Neuronal stem cell (in vitro differentiated cells): Measurements from ENCODE around the gene CAMK1.

ENCODE experiments used
- DNase-seq: peaks from one replicate; pipeline ENCODE4 v3.0.0-alpha.2; 2013; ENCODE audit warnings: low spot score
- H2AFZ ChIP-seq: one replicate; pipeline ENCODE4 v1.6.1; 2013; ENCODE audit warnings: mild to moderate bottlenecking, low read length, inconsistent platforms
- H2AK5ac ChIP-seq: 2 replicates; pipeline ENCODE4 v1.6.1; 2013; ENCODE audit warnings: low read depth, mild to moderate bottlenecking, inconsistent platforms, low read length, moderate library complexity, mixed read lengths
- H2BK120ac ChIP-seq: 2 replicates; pipeline ENCODE4 v1.6.1; 2013; ENCODE audit warnings: low read depth, mild to moderate bottlenecking, inconsistent platforms, low read length, moderate library complexity, mixed read lengths
- H2BK12ac ChIP-seq: one replicate; pipeline ENCODE4 v1.6.1; 2013; ENCODE audit warnings: low read length, inconsistent platforms
- H2BK15ac ChIP-seq: 2 replicates; pipeline ENCODE4 v1.6.1; 2013; ENCODE audit warnings: mild to moderate bottlenecking, low read length, inconsistent platforms, mixed read lengths
- H2BK5ac ChIP-seq: one replicate; pipeline ENCODE4 v1.6.1; 2013; ENCODE audit warnings: inconsistent platforms, mild to moderate bottlenecking, low read length, moderate library complexity
- H3K14ac ChIP-seq: one replicate; pipeline ENCODE4 v1.6.1; 2013; ENCODE audit warnings: low read length, inconsistent platforms
- H3K18ac ChIP-seq: 2 replicates; pipeline ENCODE4 v1.6.1; 2013; ENCODE audit warnings: low read length, inconsistent platforms
- H3K23ac ChIP-seq: 2 replicates; pipeline ENCODE4 v1.6.1; 2013; ENCODE audit warnings: low read depth, mild to moderate bottlenecking, mixed read lengths, low read length, inconsistent platforms; ENCODE audit not compliant: poor library complexity
- H3K27ac ChIP-seq: replicated peaks from 3 replicates; pipeline ENCODE4 v1.5.1; 2013; ENCODE audit warnings: low read length, inconsistent platforms
- H3K27me3 ChIP-seq, 3 experiments: 2 replicates each; pipeline ENCODE4 v1.6.1; 2013; ENCODE audit warnings: low read length in 3 of 3, mild to moderate bottlenecking in 2 of 3, inconsistent platforms in 1 of 3, low read depth in 1 of 3, mixed read lengths in 1 of 3, moderate library complexity in 1 of 3; ENCODE audit not compliant: control insufficient read depth in 3 of 3, insufficient read depth in 3 of 3
- H3K36me3 ChIP-seq, 2 donors: replicated peaks in 1 of 2; 2 replicates each; pipeline ENCODE4 v1.6.1; 2013; ENCODE audit warnings: low read length in 2 of 2; ENCODE audit not compliant: control insufficient read depth in 2 of 2, insufficient read depth in 2 of 2
- H3K4ac ChIP-seq: 2 replicates; pipeline ENCODE4 v1.6.1; 2013; ENCODE audit warnings: inconsistent platforms, mild to moderate bottlenecking, low read length, moderate library complexity
- H3K4me1 ChIP-seq, 2 donors: 1 replicate in 1 of 2; 2 replicates in 1 of 2; pipeline ENCODE4 v1.6.1; 2013; ENCODE audit warnings: low read length in 2 of 2, low read depth in 1 of 2; ENCODE audit not compliant: control insufficient read depth in 2 of 2, insufficient read depth in 1 of 2
- H3K4me2 ChIP-seq: one replicate; pipeline ENCODE4 v1.6.1; 2013; ENCODE audit warnings: mild to moderate bottlenecking, low read length, inconsistent platforms; ENCODE audit not compliant: insufficient read depth, poor library complexity, severe bottlenecking
- H3K4me3 ChIP-seq, 2 donors: 2 replicates each; pipeline ENCODE4 v1.5.1; 2013; ENCODE audit warnings: low read length in 2 of 2, mild to moderate bottlenecking in 2 of 2, inconsistent platforms in 1 of 2, moderate library complexity in 1 of 2
- H3K79me1 ChIP-seq: one replicate; pipeline ENCODE4 v1.6.1; 2013; ENCODE audit warnings: low read depth, mild to moderate bottlenecking, inconsistent platforms, low read length, moderate library complexity
- H3K9ac ChIP-seq: one replicate; pipeline ENCODE4 v1.6.1; 2013; ENCODE audit warnings: mild to moderate bottlenecking, low read depth, low read length, inconsistent platforms; ENCODE audit not compliant: poor library complexity
- H3K9me3 ChIP-seq, 2 donors: replicated peaks in 1 of 2; 2 replicates each; pipeline versions ENCODE3 to v1.6.1; 2013; ENCODE audit warnings: low read length in 2 of 2, mild to moderate bottlenecking in 2 of 2, inconsistent platforms in 1 of 2, low read depth in 1 of 2, mixed read lengths in 1 of 2, moderate library complexity in 1 of 2; ENCODE audit not compliant: control insufficient read depth in 2 of 2, insufficient read depth in 1 of 2
- H4K8ac ChIP-seq: one replicate; pipeline ENCODE4 v1.6.1; 2013; ENCODE audit warnings: low read depth, mild to moderate bottlenecking, inconsistent platforms, low read length, moderate library complexity
- H4K91ac ChIP-seq: one replicate; pipeline ENCODE4 v1.6.1; 2013; ENCODE audit warnings: low read length, low read depth, mild to moderate bottlenecking, inconsistent platforms; ENCODE audit not compliant: poor library complexity
- WGBS, 2 donors: extraction: QIAGEN DNeasy Blood & Tissue Kit; methylation state at CpG; one replicate each; pipeline ENCODE4 v1.1.7; 2013; ENCODE audit warnings: missing lambda C conversion rate in 2 of 2, mixed read lengths in 1 of 2; ENCODE audit not compliant: insufficient read length in 2 of 2, insufficient replicate concordance in 1 of 2; ENCODE audit errors: extremely low coverage in 2 of 2; 5-methylcytosine and 5-hydroxymethylcytosine counted together

Gene CAMK1

GRCh38 chr3:9742560-9742959, 27.2 kb downstream of the CAMK1 start:
- Histone ChIP-seq H3K4me2 (no peak overlapping the region), H3K18ac (no peak overlapping the region), H3K79me1 (no peaks in the 10 kb centered on the region), H2BK12ac (no peak overlapping the region), H2BK15ac (no peak overlapping the region), H2AFZ (no peak overlapping the region), H3K27ac (no peak overlapping the region), H2BK120ac (no peak overlapping the region), H4K91ac (no peak overlapping the region), H3K9me3 (no peaks in the 10 kb centered on the region), H3K9ac (no peak overlapping the region), H3K27me3 (no peaks in the 10 kb centered on the region), H2BK5ac (no peak overlapping the region), H3K23ac (no peak overlapping the region), H3K4me3 (no peak overlapping the region), H3K36me3 (peaks cover 86 to 100% of the 10 kb centered on the region in 2 donors), H3K4me1 (no peaks in the 10 kb centered on the region), H2AK5ac (no peak overlapping the region), H3K14ac (no peak overlapping the region), H3K4ac (no peak overlapping the region), H4K8ac (no peak overlapping the region)
- DNase-seq: no peak
- WGBS, 2 donors: no CpG with 5 or more reads among the region's 1 CpG

GRCh38 chr3:9739181-9739580, 30.6 kb downstream of the CAMK1 start:
- Histone ChIP-seq H3K9me3 (no peaks in the 10 kb centered on the region), H2BK5ac (no peak overlapping the region), H4K8ac (no peak overlapping the region), H3K18ac (no peak overlapping the region), H3K27me3 (no peaks in the 10 kb centered on the region), H2BK12ac (no peak overlapping the region), H3K4me2 (no peak overlapping the region), H2BK120ac (no peak overlapping the region), H3K4ac (no peak overlapping the region), H3K9ac (no peak overlapping the region), H3K4me3 (peak overlapping the region in 1 of 2 donors; percentile 32), H3K27ac (no peak overlapping the region), H3K14ac (no peak overlapping the region), H2AK5ac (no peak overlapping the region), H2BK15ac (no peak overlapping the region), H3K23ac (peak overlapping the region; percentile 6), H3K4me1 (no peaks in the 10 kb centered on the region), H2AFZ (no peak overlapping the region), H4K91ac (no peak overlapping the region), H3K79me1 (no peaks in the 10 kb centered on the region), H3K36me3 (peaks cover 74 to 99% of the 10 kb centered on the region in 2 donors)
- DNase-seq: no peak
- whole genome bisulfite sequencing, 2 donors: no CpG with 5 or more reads among the region's 15 CpGs

GRCh38 chr3:9736831-9737230, 32.9 kb downstream of the CAMK1 start:
- no peak for DNase-seq
- H3K36me3 ChIP-seq: peaks cover 59 to 88% of the 10 kb centered on the region in 2 donors

GRCh38 chr3:9732740-9733115, 37.0 kb downstream of the CAMK1 start:
- no peaks in the 10 kb centered on the region for H3K27me3 ChIP-seq
- H3K4me3 ChIP-seq: peak overlapping the region; percentile 93 to 98
- no peak overlapping the region for H3K14ac ChIP-seq
- H3K4me2 ChIP-seq: peak overlapping the region; percentile 95
- H3K23ac ChIP-seq: peak overlapping the region; percentile 52
- H3K4me1 ChIP-seq: peaks cover 7 to 12% of the 10 kb centered on the region in 2 donors
- H3K9me3 ChIP-seq: no peaks in the 10 kb centered on the region
- WGBS, 2 donors: no CpG with 5 or more reads among the region's 7 CpGs
- H4K8ac ChIP-seq: peak overlapping the region; percentile 53
- peak overlapping the region; percentile 95 for H3K9ac ChIP-seq
- H3K27ac ChIP-seq: no peak overlapping the region
- DNase-seq: no peak
- no peak overlapping the region for H2BK120ac ChIP-seq
- H2AFZ ChIP-seq: no peak overlapping the region
- peak overlapping the region; percentile 19 for H3K18ac ChIP-seq
- H3K4ac ChIP-seq: no peak overlapping the region
- no peak overlapping the region for H2BK5ac ChIP-seq
- H2BK12ac ChIP-seq: no peak overlapping the region
- H2BK15ac ChIP-seq: no peak overlapping the region
- peak overlapping the region; percentile 70 for H2AK5ac ChIP-seq
- no peak overlapping the region for H4K91ac ChIP-seq
- H3K79me1 ChIP-seq: peaks cover 16% of the 10 kb centered on the region
- peaks cover 24 to 47% of the 10 kb centered on the region in 2 donors for H3K36me3 ChIP-seq

More at GRCh38 chr3:9736831-9737230, 32.9 kb downstream of the CAMK1 start:
- Histone ChIP-seq H3K4me3 (no peak overlapping the region), H2AFZ (no peak overlapping the region), H3K4ac (no peak overlapping the region), H3K27ac (no peak overlapping the region), H2AK5ac (no peak overlapping the region), H3K18ac (no peak overlapping the region), H3K4me1 (peaks cover 7 to 8% of the 10 kb centered on the region in 2 donors), H3K27me3 (no peaks in the 10 kb centered on the region), H3K79me1 (peaks cover 15% of the 10 kb centered on the region), H2BK5ac (no peak overlapping the region), H3K14ac (no peak overlapping the region), H2BK120ac (no peak overlapping the region), H4K8ac (no peak overlapping the region), H2BK15ac (no peak overlapping the region), H4K91ac (no peak overlapping the region), H3K9ac (no peak overlapping the region), H3K9me3 (no peaks in the 10 kb centered on the region), H3K23ac (no peak overlapping the region), H3K4me2 (no peak overlapping the region), H2BK12ac (no peak overlapping the region)
- WGBS, 2 donors: no CpG with 5 or more reads among the region's 2 CpGs
